ENCODE measurements around the gene BTD. TPM values are rescaled to one million over a fixed set of nuclear protein-coding genes. Genes with fewer than 3 reads are reported as not detected.

The BTD gene
- total RNA-seq, 2 donors from 2014 or later = 18.0 to 29.3 TPM

- intact Hi-C loops (cut with DNase I) = no loop called here
- TF ChIP-seq CTCF (IDR thresholded peaks at IDR 0.05) = no peak
- no peak overlapping the region for H3K4me3 ChIP-seq
- peaks cover 9% of the 10 kb centered on the region for H3K4me1 ChIP-seq
- H3K27ac ChIP-seq = peak overlapping the region; percentile 56
- no peaks in the 10 kb centered on the region for H3K27me3 ChIP-seq
- H3K9ac ChIP-seq (ENCODE audit: low read depth in 2 of 2, low read length in 2 of 2) = peak overlapping the region in 1 of 2 donors; percentile 8
- no peaks in the 10 kb centered on the region for H3K36me3 ChIP-seq
- H3K9me3 ChIP-seq = no peaks in the 10 kb centered on the region
- peak; percentile 60 for DNase-seq
These were observed 4.9 kb downstream of the BTD start for GRCh38 chr3:15606434-15606891.

GRCh38 chr3:15610082-15610759 lies 8.7 kb downstream of the BTD start:
- TF ChIP-seq CTCF (IDR thresholded peaks at IDR 0.05) = no peak
- Histone ChIP-seq H3K4me3 (no peak overlapping the region), H3K27ac (no peak overlapping the region), H3K36me3 (no peaks in the 10 kb centered on the region), H3K27me3 (no peaks in the 10 kb centered on the region), H3K9me3 (no peaks in the 10 kb centered on the region), H3K4me1 (peaks cover 9% of the 10 kb centered on the region), H3K9ac (ENCODE audit: low read depth in 2 of 2, low read length in 2 of 2) (no peak overlapping the region)
- no peak for DNase-seq
- intact Hi-C loops (cut with DNase I) = no loop called here

GRCh38 chr3:15611018-15611417 lies 9.5 kb downstream of the BTD start:
- Histone ChIP-seq H3K4me1 (peaks cover 9% of the 10 kb centered on the region), H3K9ac (ENCODE audit: low read depth in 2 of 2, low read length in 2 of 2) (no peak overlapping the region), H3K36me3 (no peaks in the 10 kb centered on the region), H3K27me3 (no peaks in the 10 kb centered on the region), H3K9me3 (no peaks in the 10 kb centered on the region), H3K4me3 (no peak overlapping the region), H3K27ac (no peak overlapping the region)
- DNase-seq = no peak
- intact Hi-C loops (cut with DNase I) = no loop called here
- TF ChIP-seq CTCF (IDR thresholded peaks at IDR 0.05) = no peak

GRCh38 chr3:15612001-15612400 lies 10.5 kb downstream of the BTD start:
- Histone ChIP-seq H3K4me1 (peaks cover 9% of the 10 kb centered on the region), H3K36me3 (no peaks in the 10 kb centered on the region), H3K9ac (ENCODE audit: low read depth in 2 of 2, low read length in 2 of 2) (no peak overlapping the region), H3K9me3 (no peaks in the 10 kb centered on the region), H3K27me3 (no peaks in the 10 kb centered on the region), H3K4me3 (no peak overlapping the region), H3K27ac (no peak overlapping the region)
- no peak for DNase-seq
- intact Hi-C loops (cut with DNase I) = no loop called here
- TF ChIP-seq CTCF (IDR thresholded peaks at IDR 0.05) = no peak

- no peak overlapping the region for H3K9ac ChIP-seq (ENCODE audit: low read depth in 2 of 2, low read length in 2 of 2)
- no peaks in the 10 kb centered on the region for H3K27me3 ChIP-seq
- H3K4me3 ChIP-seq = no peak overlapping the region
- no peak for TF ChIP-seq CTCF (IDR thresholded peaks at IDR 0.05)
- no peaks in the 10 kb centered on the region for H3K9me3 ChIP-seq
- intact Hi-C loops (cut with DNase I) = no loop called here
- no peak overlapping the region for H3K27ac ChIP-seq
- DNase-seq = no peak
- no peaks in the 10 kb centered on the region for H3K4me1 ChIP-seq
- no peaks in the 10 kb centered on the region for H3K36me3 ChIP-seq
These were observed 13.4 kb downstream of the BTD start for GRCh38 chr3:15614958-15615357.

All from colonic mucosa (tissue), 4 donors.